GM12892 (cell line): ENCODE measurements around the gene GOLPH3L.

ENCODE experiments used
- POLR2A ChIP-seq: IDR thresholded peaks from 2 replicates; pipeline ENCODE4 v1.6.1; 2011; ENCODE audit warnings: low read depth, low read length, control low read depth
- POLR2AphosphoS5 ChIP-seq: IDR thresholded peaks from 2 replicates; pipeline ENCODE4 v1.6.1; 2011; ENCODE audit warnings: low read depth, low read length, control low read depth

GRCh38 chr1:150601540-150601939, 95.4 kb downstream of the GOLPH3L start:
- TF ChIP-seq POLR2AphosphoS5 (no peak), POLR2A (no peak)
